DND-41 (cell line): Measurements from ENCODE around the gene GIN1.

ENCODE experiments used
- ATAC-seq: fragments of 200-7000 bp; cut with Tn5 transposase; 3 replicates; pipeline ENCODE4 v1.9.1; 2021; ENCODE audit warnings: low read depth; ENCODE audit not compliant: insufficient read depth
- DNase-seq: peaks from one replicate; pipeline ENCODE4 v3.0.0-alpha.2; 2020
- H2AFZ ChIP-seq: 2 replicates; pipeline ENCODE4 v1.6.0; 2012; ENCODE audit warnings: low read depth, low read length
- H3K27ac ChIP-seq: 2 replicates; pipeline ENCODE4 v1.5.1; 2012; ENCODE audit warnings: low read length, inconsistent platforms
- H3K27me3 ChIP-seq: fragments of 200-600 bp; sonication (generic); 2 replicates; pipeline ENCODE4 v1.6.0; 2012; ENCODE audit warnings: low read length, mild to moderate bottlenecking, inconsistent platforms; ENCODE audit not compliant: insufficient read depth, poor library complexity
- H3K36me3 ChIP-seq: 2 replicates; pipeline ENCODE4 v1.5.1; 2012; ENCODE audit warnings: low read length, inconsistent platforms; ENCODE audit not compliant: insufficient read depth
- H3K4me1 ChIP-seq: 2 replicates; pipeline ENCODE4 v1.5.1; 2012; ENCODE audit warnings: mild to moderate bottlenecking, low read length; ENCODE audit not compliant: insufficient read depth
- H3K4me2 ChIP-seq: 2 replicates; pipeline ENCODE4 v1.6.0; 2012; ENCODE audit warnings: mild to moderate bottlenecking, moderate library complexity, low read length, inconsistent platforms; ENCODE audit not compliant: insufficient read depth
- H3K4me3 ChIP-seq, 2 experiments: fragments of 200-600 bp in 1 of 2; shearing (Covaris generic) in 1 of 2; 2 replicates each; pipeline ENCODE4 v1.5.1; 2012 to 2016; ENCODE audit warnings: inconsistent platforms in 2 of 2, low read length in 2 of 2, mild to moderate bottlenecking in 2 of 2, low read depth in 1 of 2, moderate library complexity in 1 of 2
- H3K79me2 ChIP-seq: 2 replicates; pipeline ENCODE4 v1.6.0; 2012; ENCODE audit warnings: low read length, inconsistent platforms; ENCODE audit not compliant: insufficient read depth
- H3K9ac ChIP-seq: 2 replicates; pipeline ENCODE4 v1.6.0; 2012; ENCODE audit warnings: low read depth, mild to moderate bottlenecking, inconsistent platforms, low read length, moderate library complexity
- H3K9me3 ChIP-seq: 2 replicates; pipeline ENCODE4 v1.5.1; 2012; ENCODE audit warnings: low read length, moderate library complexity, mild to moderate bottlenecking, inconsistent platforms; ENCODE audit not compliant: insufficient read depth, severe bottlenecking
- H4K20me1 ChIP-seq: 2 replicates; pipeline ENCODE4 v1.6.0; 2012; ENCODE audit warnings: low read length; ENCODE audit not compliant: insufficient read depth
- CTCF ChIP-seq: IDR thresholded peaks from 2 replicates; pipeline ENCODE4 v1.5.1; 2012; ENCODE audit warnings: borderline replicate concordance, low read length, moderate library complexity, mild to moderate bottlenecking; ENCODE audit not compliant: poor library complexity, severe bottlenecking; ENCODE audit errors: extremely low read depth
- EZH2 ChIP-seq: IDR thresholded peaks from 3 replicates; pipeline ENCODE4 v1.6.1; 2012; ENCODE audit warnings: borderline replicate concordance, low read depth, mild to moderate bottlenecking, moderate library complexity, low read length, inconsistent platforms; ENCODE audit not compliant: severe bottlenecking

The GIN1 gene

GRCh38 chr5:103122242-103122641 is 2.3 kb upstream of the GIN1 start:
- DNase-seq (no peak), ATAC-seq (no peak)
- H3K79me2 ChIP-seq = peaks cover 83% of the 10 kb centered on the region
- no peak overlapping the region for H2AFZ ChIP-seq
- TF ChIP-seq CTCF = no peak
- TF ChIP-seq EZH2 = no peak
- H3K27ac ChIP-seq = no peak overlapping the region
- H3K36me3 ChIP-seq = no peaks in the 10 kb centered on the region; the same call in 1 of the 2 replicates
- H3K27me3 ChIP-seq = no peaks in the 10 kb centered on the region
- H4K20me1 ChIP-seq = no peaks in the 10 kb centered on the region
- peak overlapping the region in 1 of 2 experiments; percentile 18; a peak in 1 of 4 replicates for H3K4me3 ChIP-seq
- no peaks in the 10 kb centered on the region for H3K9me3 ChIP-seq
- H3K4me2 ChIP-seq = peak overlapping the region; percentile 96
- peaks cover 42% of the 10 kb centered on the region for H3K4me1 ChIP-seq
- H3K9ac ChIP-seq = 0 out of 2 replicates have a peak overlapping the region, but pooled peaks have one; percentile 2

GRCh38 chr5:103120607-103121200 is 766 bp upstream of the GIN1 start:
- Histone ChIP-seq H3K27ac (peak overlapping the region; percentile 98), H3K36me3 (no peaks in the 10 kb centered on the region; the same call in 1 of the 2 replicates), H2AFZ (peak overlapping the region; percentile 92), H3K4me1 (peaks cover 46% of the 10 kb centered on the region), H3K4me3 (peak overlapping the region; percentile 73 to 98), H3K4me2 (peak overlapping the region; percentile 96), H3K27me3 (no peaks in the 10 kb centered on the region), H4K20me1 (no peaks in the 10 kb centered on the region), H3K9me3 (no peaks in the 10 kb centered on the region), H3K79me2 (peaks cover 87% of the 10 kb centered on the region), H3K9ac (peak overlapping the region; percentile 93)
- DNase-seq (peak; percentile 13), ATAC-seq (no peak)
- TF ChIP-seq EZH2 (no peak), CTCF (no peak)

- no peak for DNase-seq
- no peaks in the 10 kb centered on the region for H3K9me3 ChIP-seq
- H3K4me1 ChIP-seq = peaks cover 46% of the 10 kb centered on the region
- TF ChIP-seq EZH2 (no peak), CTCF (no peak)
- H3K27me3 ChIP-seq = no peaks in the 10 kb centered on the region
- peak overlapping the region; percentile 71 for H2AFZ ChIP-seq
- peak overlapping the region; percentile 73 to 98 for H3K4me3 ChIP-seq
- no peaks in the 10 kb centered on the region; the same call in 1 of the 2 replicates for H3K36me3 ChIP-seq
- H3K4me2 ChIP-seq = peak overlapping the region; percentile 70
- H4K20me1 ChIP-seq = no peaks in the 10 kb centered on the region
- H3K9ac ChIP-seq = peak overlapping the region; percentile 93
- no peak for ATAC-seq
- peak overlapping the region; percentile 98 for H3K27ac ChIP-seq
- peaks cover 93% of the 10 kb centered on the region for H3K79me2 ChIP-seq
Observed at GRCh38 chr5:103119070-103119764, 721 bp downstream of the GIN1 start.
